Measurements from ENCODE around the gene GABRB1.

The GABRB1 gene

GRCh38 chr4:47049347-47049746 is 18.0 kb downstream of the GABRB1 start:
- DNase-seq (ENCODE audit: low read depth): no peak

DNA sequence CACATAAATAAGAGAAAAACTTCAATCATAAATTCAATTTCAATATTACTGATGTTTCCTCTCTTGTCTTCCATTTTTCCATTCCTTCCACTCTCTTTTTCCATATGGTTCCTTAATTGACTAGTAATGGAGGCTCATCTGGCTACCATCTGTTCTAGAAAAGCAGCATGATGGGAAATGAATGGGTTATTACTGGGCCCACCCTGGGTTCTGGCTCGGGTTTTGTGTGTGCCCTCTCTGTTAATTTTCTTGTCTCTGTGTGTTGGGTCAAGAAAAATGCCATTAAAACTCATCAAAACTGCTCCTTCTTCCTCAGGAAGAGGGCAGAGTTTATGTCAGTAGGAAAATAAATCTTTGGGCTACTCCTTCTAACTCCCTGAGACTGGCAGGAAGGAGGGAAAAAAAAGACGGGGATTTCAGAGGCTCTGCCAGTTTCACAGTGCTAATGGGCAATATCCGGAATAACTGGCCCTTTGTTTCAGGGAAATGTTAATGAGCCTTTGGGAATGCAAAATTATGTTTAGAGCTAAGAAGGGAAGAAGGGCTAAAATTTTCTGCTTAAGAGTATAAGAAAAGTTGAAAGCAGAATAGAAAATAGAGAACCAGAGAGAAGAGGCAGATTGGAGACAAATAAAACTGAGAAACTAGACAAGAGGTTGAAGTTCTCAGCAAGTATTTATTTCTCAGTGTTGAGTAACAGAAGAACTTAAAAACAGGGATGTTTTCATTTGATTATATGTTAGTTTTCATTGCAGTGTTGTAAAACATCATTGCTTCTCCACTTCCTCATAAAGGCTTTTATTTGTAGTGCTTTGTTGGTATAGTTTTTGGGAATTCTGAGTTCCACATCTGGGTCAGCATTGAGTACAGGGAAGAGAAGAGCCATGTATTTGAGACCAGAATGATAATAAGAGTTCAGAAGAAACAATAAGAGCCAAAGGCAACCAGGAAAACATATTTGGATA is 19.7 kb downstream of the GABRB1 start:
- DNase-seq (ENCODE audit: low read depth): no peak

- no peak for DNase-seq (ENCODE audit: low read depth)
These were observed 22.1 kb downstream of the GABRB1 start for GRCh38 chr4:47053485-47053884.

- DNase-seq (ENCODE audit: low read depth): no peak
These were observed 22.8 kb downstream of the GABRB1 start for GRCh38 chr4:47054130-47054529.

GRCh38 chr4:47057991-47058390 is 26.6 kb downstream of the GABRB1 start:
- no peak for DNase-seq (ENCODE audit: low read depth)

DNA sequence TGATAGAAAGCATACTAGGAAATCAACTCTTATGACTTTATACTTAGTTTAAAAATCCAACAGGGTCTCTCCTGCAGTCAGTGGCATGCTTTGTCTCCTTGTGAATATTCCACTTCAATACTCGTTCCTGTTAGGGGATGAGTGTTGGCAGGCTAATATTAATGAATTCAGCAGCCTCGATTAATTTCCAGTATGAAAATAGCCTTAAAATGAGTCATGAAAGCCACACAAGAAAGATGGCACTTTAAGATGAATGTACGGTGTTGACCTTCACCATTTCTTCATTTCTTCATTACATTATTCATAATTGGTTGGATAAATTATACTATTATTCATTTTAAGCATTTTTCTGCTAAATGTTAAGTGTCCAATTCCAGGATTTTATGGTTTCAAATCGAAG is 29.2 kb downstream of the GABRB1 start:
- no peak for DNase-seq (ENCODE audit: low read depth)

- no peak for DNase-seq (ENCODE audit: low read depth)
These were observed 30.1 kb downstream of the GABRB1 start for GRCh38 chr4:47061435-47061834.

DNA sequence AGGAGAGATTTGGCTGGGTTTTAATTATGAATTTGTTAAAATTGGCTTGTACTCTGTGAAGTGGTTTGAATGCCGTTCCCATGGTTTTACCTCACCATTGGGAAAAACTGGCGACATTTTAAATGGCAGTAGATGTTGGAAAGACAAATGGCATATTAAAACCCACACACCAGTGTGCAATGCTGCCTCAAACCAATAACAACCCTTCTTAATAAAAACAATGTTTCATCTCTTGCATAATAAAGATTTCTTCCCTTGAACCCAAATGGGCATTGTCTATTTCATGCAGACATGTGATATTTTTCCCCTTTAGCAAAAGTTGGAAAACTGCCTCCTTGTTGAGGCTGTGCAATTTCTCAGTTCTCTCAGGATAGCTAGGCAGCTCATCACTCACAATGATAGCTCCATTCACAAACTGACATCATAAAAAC is 33.7 kb downstream of the GABRB1 start:
- DNase-seq (ENCODE audit: low read depth): no peak

- no peak for DNase-seq (ENCODE audit: low read depth)
These were observed 37.6 kb downstream of the GABRB1 start for GRCh38 chr4:47068986-47069385.

DNA sequence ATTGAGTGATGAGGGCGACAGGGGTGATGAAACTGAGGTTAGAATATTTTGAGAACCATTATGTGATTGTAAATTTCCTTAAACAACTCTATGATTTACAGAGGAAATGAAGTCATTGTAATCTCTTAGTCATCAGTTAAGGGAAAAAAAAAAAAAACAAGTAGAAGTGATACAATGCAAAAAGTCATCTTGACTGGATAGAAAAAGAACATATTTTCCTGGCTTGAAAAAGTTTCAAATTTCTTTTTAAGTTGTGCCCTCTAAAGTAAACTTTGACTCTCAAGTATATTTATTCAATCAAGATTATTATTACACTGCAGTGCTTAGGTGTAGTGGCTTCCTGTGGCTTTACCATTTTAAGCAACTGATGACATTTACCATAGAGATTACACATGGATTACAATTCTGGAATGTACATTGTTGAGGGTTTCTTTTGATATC is 40.6 kb downstream of the GABRB1 start:
- no peak for DNase-seq (ENCODE audit: low read depth)

GRCh38 chr4:47073647-47074046 is 42.3 kb downstream of the GABRB1 start:
- DNase-seq (ENCODE audit: low read depth): no peak

- no peak for DNase-seq (ENCODE audit: low read depth)
These were observed 43.4 kb downstream of the GABRB1 start for GRCh38 chr4:47074816-47075215.

DNA sequence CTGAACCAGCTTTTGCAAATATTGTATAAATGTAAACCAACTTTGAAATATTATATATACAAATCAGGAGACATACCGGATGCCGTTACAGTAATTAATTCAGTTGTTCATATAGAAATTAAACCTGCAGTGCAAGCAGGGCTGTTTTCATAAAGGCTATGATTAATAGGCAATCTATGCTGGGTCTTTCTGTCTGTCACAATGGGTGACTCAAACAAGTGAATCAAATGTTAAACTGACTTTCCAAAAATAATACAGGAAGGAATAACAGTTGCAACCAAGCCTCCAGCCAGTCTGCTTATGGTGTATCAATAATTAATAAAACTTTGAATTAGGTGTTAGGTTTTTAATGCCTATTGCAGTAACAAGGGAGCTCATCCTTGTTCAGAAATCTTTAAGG is 43.9 kb downstream of the GABRB1 start:
- DNase-seq (ENCODE audit: low read depth): no peak

GRCh38 chr4:47075919-47076318 is 44.6 kb downstream of the GABRB1 start:
- DNase-seq (ENCODE audit: low read depth): no peak

DNA sequence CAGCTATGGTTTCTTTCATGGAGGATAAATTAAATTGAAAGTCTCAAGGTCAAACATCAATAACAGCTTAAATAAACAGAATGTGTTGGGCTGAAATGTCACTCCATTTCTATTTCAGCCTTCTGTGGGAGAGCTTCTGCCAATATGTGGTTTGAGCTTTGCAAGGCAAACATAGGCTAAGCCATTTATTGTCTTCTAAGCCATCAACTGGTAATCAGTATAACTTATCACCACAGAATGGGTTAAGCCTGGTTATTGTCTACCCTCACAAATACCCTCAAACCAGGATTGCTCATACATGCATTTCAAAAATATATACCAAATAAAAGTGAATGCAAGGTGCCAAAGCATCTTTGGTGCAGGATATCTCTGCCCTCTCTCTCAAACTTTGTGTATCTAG is 52.7 kb downstream of the GABRB1 start:
- no peak for DNase-seq (ENCODE audit: low read depth)

DNA sequence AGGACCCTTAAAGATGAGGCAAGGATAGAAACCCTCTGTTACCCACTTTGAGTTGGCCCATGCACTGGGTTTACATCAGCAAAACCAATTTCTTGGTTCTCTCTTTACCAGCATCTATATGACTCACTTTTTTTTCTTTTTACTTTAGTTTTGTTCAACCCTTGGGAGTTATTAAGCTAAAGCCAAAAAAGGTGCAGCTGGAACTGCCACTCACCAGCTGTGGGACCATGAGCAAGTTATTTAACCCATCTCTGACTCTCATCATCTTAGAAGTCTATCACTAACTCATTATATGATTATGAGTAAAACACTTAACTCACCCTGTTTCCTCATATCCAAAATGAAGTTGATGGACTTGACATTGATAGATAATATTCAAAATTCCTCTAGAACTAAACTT is 53.4 kb downstream of the GABRB1 start:
- no peak for DNase-seq (ENCODE audit: low read depth)

DNA sequence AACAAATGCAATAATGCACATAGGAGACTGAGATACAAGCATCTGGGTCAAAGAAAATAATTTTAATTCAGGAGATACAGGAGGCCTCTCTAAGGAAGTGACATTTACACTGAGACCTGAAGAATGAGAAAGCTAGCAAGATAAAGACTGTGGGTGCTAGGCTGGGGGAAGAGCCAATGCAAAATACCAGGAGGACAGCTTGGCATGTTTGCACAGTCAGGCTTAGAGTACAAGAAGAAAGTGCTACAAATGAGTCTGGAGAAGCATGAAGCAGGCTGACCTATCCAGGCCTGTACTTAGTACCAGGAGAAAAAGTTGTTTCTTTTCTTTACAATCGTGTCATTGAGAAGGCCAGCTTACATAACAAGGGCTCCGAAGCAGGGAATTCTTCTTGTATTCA is 56.9 kb downstream of the GABRB1 start:
- no peak for DNase-seq (ENCODE audit: low read depth)

GRCh38 chr4:47095884-47096283 is 64.5 kb downstream of the GABRB1 start:
- DNase-seq (ENCODE audit: low read depth): no peak

DNA sequence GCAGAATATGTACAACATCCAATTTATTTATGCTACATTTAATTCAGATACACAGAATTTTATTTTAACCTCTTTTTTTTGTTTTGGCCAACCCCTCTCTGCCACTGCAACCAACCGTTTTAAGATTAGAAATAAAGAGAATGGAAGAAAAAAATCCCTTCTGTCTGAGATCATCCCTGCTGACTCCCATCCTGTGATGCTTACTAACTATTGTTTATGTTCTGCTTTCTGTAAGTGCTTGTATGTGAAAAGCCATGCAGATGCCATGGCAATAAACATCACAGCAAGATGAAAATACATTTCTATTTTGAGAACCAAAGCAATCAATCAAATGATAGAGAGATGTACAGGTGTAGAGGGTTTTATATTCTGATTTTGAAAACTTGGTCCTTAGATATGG is 70.1 kb downstream of the GABRB1 start:
- no peak for DNase-seq (ENCODE audit: low read depth)

DNA sequence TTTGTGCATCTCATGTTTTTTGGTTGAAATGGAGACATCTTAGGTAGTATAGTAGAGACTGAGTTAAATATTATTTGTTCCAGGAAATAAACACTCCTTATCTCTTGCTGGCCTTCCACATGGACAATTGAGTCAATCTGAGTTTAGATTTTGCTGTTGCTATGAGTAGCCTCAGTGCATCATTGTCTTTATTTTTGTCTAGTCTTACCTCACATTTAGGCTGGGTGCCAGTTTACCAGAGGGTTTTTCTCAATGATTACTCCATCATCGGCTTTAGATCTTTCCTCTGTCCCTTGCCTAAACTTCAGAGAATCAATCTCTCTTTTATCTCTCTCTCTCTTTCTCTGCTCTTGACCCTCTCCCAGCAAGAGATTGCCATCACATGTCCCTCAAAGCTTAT is 73.6 kb downstream of the GABRB1 start:
- DNase-seq (ENCODE audit: low read depth): no peak

DNA sequence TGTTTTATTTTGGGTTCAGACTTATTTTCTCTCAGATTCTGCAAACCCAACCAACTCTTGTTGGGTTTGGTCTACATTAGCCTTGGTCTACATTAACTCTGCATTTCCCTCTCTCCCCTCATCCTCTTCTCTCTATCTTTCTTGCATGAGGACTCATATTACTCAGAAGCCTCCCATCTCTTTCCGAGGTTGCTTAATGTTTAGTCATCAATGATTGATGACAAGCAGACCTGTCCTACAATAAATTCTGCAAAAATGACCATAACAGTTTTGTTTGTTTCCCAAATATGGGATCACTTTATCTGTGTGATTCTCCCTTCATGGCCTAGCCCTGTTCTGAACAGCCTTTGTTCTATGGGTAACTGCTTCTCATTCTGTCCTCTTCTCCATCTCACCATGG is 75.2 kb downstream of the GABRB1 start:
- DNase-seq (ENCODE audit: low read depth): no peak

DNA sequence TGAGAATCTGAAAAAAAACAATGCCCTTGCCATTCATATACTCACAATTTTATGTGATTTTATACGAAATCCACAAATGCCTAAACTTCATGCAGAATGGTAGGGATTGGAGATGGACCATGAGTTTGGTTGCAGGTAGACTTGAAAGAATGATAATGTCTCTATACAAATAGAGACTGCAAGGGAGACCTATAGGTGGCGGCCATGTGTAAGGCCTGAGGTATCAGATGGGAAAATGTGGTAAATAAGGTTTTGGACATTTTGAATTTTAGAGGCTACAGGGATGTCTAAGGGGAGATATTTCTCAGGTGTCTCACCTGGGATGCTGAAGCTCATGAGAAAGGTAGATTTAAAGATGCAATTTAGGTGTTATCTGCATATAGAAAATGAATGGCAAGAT is 78.0 kb downstream of the GABRB1 start:
- no peak for DNase-seq (ENCODE audit: low read depth)

DNA sequence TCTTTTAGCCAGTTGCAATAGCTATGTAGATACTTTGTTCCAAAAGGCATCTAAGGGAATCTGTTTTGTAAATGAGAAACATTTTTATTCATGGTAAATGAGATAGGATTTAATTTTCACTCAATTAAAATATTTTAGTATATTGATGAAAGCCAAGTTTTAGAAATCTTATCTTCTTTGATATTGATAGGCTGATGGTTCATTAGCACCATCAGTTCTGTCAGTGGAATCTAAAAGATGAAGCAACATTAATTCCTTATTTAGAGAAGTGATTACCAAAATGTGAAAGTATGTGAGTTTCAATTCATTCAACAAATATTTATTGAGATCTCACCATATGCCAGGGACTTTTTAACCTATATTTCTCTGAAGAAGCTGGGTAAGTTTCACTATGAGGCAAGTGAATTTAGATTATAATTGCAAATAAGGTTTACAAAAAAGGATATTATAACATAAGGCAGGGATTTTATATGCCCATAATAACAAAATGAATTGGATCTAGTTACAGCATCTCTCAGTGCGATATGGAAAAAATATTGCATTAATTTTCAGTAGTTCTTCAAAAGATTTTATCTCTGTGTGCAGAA is 79.3 kb downstream of the GABRB1 start:
- DNase-seq (ENCODE audit: low read depth): no peak
